Measurements from ENCODE around the gene SPAM1.

DNA sequence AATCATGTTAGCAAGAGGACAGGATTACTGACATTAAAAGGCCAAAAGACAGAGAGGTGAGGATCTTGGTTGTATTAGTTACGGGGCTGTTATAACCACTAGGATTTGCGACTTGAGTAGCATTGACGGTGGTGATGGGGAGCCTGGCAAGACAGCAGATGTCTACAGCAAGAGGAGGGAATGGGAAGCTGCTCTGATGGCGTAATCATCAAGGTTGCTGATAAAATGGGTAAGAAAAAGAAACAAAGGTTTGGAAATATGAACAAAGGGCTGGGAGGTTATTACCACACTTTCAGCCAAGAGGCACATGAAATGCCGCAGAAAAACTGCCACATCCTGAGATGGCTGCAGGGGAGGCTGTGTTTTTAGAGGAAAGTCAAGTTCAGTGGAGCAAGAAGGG lies 73.9 kb downstream of the SPAM1 start:
- TF ChIP-seq, protein P1, sequence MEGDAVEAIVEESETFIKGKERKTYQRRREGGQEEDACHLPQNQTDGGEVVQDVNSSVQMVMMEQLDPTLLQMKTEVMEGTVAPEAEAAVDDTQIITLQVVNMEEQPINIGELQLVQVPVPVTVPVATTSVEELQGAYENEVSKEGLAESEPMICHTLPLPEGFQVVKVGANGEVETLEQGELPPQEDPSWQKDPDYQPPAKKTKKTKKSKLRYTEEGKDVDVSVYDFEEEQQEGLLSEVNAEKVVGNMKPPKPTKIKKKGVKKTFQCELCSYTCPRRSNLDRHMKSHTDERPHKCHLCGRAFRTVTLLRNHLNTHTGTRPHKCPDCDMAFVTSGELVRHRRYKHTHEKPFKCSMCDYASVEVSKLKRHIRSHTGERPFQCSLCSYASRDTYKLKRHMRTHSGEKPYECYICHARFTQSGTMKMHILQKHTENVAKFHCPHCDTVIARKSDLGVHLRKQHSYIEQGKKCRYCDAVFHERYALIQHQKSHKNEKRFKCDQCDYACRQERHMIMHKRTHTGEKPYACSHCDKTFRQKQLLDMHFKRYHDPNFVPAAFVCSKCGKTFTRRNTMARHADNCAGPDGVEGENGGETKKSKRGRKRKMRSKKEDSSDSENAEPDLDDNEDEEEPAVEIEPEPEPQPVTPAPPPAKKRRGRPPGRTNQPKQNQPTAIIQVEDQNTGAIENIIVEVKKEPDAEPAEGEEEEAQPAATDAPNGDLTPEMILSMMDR (IDR thresholded peaks at IDR 0.05) = no peak
- TF ChIP-seq POLR2AphosphoS5 (IDR thresholded peaks at IDR 0.05) (no peak), EP300 (IDR thresholded peaks at IDR 0.05) (no peak)
